ENCODE measurements around the gene CRADD. TPM values are rescaled to one million over a fixed set of nuclear protein-coding genes. Genes with fewer than 3 reads are reported as not detected.

CRADD gene
- 20.9 and 22.4 TPM in 2 replicates for total RNA-seq

DNA sequence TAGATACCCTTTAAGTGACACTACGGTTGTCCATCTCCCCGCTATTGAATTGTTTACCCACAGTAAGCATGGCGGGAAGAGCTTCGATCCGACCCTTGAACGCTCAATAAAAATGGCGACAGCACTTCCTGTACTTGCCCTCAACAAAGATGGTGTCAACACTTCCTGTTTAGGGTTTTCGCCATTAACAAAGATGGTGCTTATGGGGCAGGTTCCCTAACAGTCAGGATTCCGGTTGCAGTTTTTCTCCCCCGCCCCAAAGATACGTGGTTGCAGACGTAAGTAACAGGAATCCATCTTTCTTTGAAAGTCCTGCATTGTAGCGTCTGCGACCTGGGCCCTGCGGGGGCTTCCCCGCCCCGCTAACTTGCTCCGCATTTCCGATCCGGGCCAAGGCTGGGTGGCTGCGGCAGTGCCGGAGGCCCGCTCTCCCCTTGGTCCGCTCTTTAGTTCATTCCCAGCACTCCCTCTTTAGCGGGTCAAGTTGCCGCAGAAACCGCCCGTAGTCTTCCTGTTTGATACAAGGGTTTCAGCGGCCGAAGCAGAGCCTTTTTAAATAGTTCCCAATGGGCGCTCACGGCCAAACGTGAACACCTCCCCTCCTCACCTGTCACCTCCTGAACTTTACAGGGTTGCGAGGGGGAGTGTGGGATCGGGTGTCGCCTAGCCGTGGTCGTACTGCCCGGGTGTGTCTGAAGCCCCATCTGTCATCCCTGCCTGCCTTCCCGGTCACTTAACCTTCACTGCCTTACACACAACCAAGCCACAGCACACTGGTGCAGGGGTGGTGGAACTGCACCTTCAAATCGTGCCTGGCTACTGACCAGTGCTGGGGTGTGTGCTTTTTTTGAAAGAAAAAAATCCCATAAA lies at the start of gene CRADD:
TSS of gene CRADD (plus strand) at position 181 of the 870 bp plus-strand sequence.

Other genes with a start within 250 kb of the CRADD start
- 44.2 and 56.2 TPM in 2 replicates for gene UBE2N, start 235.4 kb upstream of the CRADD start, total RNA-seq
- 48.0 and 61.9 TPM in 2 replicates for gene MRPL42, start 209.9 kb upstream of the CRADD start, total RNA-seq
- gene SOCS2, start 104.7 kb upstream of the CRADD start, total RNA-seq: 19.1 and 33.6 TPM in 2 replicates